ENCODE measurements around the gene NECTIN2.
A peak's percentile ranks its signal among the peaks of the same experiment; 100 is the strongest.
"Not testable (repeated sequence)": the region's sequence is repeated elsewhere in the genome, so short reads cannot be mapped to it uniquely, and the experiment has no call there.

Gene NECTIN2

DNA sequence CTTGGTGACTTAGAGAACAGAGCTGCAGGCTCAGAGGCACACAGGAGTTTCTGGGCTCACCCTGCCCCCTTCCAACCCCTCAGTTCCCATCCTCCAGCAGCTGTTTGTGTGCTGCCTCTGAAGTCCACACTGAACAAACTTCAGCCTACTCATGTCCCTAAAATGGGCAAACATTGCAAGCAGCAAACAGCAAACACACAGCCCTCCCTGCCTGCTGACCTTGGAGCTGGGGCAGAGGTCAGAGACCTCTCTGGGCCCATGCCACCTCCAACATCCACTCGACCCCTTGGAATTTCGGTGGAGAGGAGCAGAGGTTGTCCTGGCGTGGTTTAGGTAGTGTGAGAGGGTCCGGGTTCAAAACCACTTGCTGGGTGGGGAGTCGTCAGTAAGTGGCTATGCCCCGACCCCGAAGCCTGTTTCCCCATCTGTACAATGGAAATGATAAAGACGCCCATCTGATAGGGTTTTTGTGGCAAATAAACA, 78.2 kb downstream of the NECTIN2 start:
- no peak for DNase-seq
- in situ Hi-C loops (cut with HindIII; ENCODE audit: low pct_ligation_motif_present, low pct_unique_long_range_greater_than_20kb, low sequenced_read_pairs): no loop called here

DNA sequence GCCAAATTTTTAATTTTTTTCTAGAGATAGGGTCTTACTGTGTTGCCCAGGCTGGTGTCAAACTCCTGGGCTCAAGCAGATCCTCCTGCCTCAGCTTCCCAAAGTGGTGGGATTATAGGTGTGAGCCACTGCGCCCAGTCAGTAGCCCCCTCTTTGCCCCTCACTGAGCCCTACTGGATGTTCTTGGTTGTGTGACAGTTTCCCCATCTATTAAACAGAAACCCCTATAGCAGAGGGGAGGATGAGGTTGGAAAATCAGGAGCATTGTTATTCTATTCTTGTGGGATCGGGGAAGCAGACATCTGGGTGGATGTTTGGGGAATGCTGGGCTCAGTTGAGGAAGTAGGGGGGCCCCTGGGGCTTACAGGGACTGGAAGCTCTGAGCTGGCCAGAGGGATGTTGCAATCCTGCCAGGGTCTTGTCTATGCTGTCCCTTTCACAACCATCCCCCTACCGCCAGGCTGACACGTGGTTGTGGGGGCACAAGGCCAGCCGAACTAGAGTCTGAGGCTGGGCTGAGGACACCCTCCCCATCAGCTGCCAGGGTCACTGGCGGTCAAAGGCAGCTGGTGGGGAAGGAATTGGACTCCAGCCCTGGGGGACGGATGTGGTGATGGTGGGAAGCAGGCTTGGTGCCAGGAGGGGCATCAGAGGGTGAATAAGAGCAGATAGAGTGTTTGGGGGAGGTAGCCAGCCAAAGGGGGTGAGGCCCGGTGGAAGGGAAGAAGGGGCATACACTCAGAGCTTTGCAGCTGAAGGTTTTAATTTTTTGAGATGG, 79.2 kb downstream of the NECTIN2 start:
- no peak for DNase-seq
- in situ Hi-C loops (cut with HindIII; ENCODE audit: low pct_ligation_motif_present, low pct_unique_long_range_greater_than_20kb, low sequenced_read_pairs): no loop called here

DNA sequence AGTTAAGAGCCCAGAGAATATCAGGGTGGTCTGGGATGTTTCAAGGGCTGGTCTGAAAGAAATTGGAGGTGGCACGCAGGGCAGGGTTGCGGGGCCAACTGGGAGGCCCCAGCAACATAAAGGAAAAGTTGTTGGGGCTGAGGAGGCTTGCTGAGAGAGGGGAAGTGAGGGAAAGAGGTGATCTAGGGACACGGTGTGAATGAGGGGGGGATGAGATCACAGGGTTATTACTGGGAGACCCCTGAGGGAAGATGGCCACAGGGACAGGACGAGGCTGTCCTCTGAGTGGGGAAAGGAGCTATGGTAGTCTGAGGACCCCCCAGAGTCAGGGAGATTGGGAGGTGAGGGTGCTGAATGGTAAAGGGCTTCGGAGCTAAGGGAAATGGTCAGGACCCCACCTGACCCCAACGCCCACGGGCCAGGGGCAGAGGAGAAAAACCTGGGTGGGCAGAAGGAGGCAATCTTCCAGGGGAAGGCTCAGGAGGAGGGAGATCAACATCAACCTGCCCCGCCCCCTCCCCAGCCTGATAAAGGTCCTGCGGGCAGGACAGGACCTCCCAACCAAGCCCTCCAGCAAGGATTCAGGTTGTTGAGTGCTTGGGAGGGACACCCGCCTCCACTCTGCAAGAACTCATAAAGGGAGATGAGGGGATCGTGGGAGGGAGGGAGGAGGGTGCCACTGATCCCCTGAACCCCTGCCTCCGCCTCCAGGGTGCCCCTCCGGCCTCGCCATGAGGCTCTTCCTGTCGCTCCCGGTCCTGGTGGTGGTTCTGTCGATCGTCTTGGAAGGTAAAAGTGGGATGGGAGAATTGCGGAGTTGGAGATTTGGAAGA, 80.4 kb downstream of the NECTIN2 start:
- DNase-seq; in situ Hi-C loops (cut with HindIII; ENCODE audit: low pct_ligation_motif_present, low pct_unique_long_range_greater_than_20kb, low sequenced_read_pairs): not testable (repeated sequence)

DNA sequence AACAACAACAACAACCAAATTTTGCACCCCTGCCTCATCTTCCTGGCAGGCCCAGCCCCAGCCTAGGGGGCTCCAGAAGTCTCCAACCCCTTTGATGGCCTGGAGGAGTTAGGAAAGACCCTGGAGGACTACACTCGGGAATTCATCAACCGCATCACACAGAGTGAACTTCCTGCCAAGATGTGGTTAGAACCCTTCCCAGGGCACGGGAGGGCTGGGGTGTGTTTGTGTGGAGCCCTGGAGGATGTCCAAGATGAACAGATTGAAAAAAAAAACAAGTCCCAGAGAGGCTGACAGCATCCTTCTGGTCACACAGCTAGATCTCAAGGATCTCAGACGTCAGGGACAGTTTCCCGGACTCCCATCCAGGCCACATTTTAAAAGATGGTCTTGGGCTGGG, 81.6 kb downstream of the NECTIN2 start:
- DNase-seq: peak; percentile 35
- in situ Hi-C loops (cut with HindIII; ENCODE audit: low pct_ligation_motif_present, low pct_unique_long_range_greater_than_20kb, low sequenced_read_pairs): no loop called here

DNA sequence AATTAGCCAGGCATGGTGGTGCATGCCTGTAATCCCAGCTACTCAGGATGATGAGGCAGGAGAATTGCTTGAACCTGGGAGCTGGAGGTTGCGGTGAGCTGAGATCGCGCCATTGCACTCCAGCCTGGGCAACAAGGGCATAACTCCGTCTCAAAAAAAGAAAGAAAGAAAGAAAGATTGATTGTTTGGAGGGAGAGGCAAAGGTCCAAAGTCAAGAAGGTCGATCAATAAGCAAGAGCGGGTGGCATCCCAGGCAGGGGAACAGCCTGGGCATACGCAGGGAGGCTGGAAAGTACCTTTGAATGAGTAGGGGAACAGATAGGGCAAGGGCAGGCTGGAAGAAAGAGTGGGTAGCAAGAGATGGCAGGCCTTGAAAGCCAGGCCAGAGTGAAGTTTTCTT, 84.0 kb downstream of the NECTIN2 start:
- no peak for DNase-seq

DNA sequence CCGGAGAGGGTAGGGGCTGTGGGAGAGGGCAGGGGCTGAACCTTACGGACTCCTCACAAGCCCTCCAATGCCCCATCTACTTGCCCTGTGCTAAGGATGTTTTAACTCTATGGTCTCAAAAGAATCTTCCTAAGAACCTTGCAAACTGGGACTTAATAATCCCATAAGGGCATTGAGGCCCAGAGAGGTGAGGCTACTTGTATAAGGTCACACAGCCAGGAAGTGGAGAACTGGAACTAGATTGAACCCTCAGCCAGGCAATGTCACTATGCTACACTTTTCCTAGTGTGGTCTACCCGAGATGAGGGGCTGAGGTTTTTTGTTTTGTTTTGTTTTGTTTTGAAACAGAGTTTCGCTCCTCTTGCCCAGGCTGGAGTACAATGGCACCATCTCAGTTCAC, 85.4 kb downstream of the NECTIN2 start:
- DNase-seq: no peak
- in situ Hi-C loops (cut with HindIII; ENCODE audit: low pct_ligation_motif_present, low pct_unique_long_range_greater_than_20kb, low sequenced_read_pairs): no loop called here

More for the DNA sequence above, 84.0 kb downstream of the NECTIN2 start:
- in situ Hi-C loops (cut with HindIII; ENCODE audit: low pct_ligation_motif_present, low pct_unique_long_range_greater_than_20kb, low sequenced_read_pairs): no loop called here

Data from ACHN (cell line).